Prostate gland (tissue), 2 donors: ENCODE results near the gene PRSS23.
"Not testable (repeated sequence)": the region's sequence is repeated elsewhere in the genome, so short reads cannot be mapped to it uniquely, and the experiment has no call there.

ENCODE experiments used
- CTCF ChIP-seq, 4 experiments: fragments of 200-600 bp in 2 of 4; fragments of 450-650 bp in 2 of 4; sonication (generic) in 2 of 4; IDR thresholded peaks; 1 replicate in 3 of 4; 2 replicates in 1 of 4; pipeline ENCODE4 v1.5.1; 2016 to 2019; ENCODE audit warnings: antibody characterized with exemption in 4 of 4, mild to moderate bottlenecking in 2 of 4, moderate library complexity in 2 of 4
- POLR2A ChIP-seq: fragments of 450-650 bp; IDR thresholded peaks from one replicate; pipeline ENCODE4 v1.6.1; 2016; ENCODE audit warnings: antibody characterized with exemption, mild to moderate bottlenecking

- TF ChIP-seq POLR2A; CTCF (IDR thresholded peaks at IDR 0.05): not testable (repeated sequence)
These were observed 44.6 kb downstream of the PRSS23 start for GRCh38 chr11:86844762-86845508.
